NCI-H2107 (cell line): ENCODE measurements around the gene RBM14.
"Not testable (repeated sequence)": the region's sequence is repeated elsewhere in the genome, so short reads cannot be mapped to it uniquely, and the experiment has no call there.

Experiments used
- DNase-seq: peaks from one replicate; lab custom pipeline; 2025; lab: John Stamatoyannopoulos, UW

RBM14 gene

DNA sequence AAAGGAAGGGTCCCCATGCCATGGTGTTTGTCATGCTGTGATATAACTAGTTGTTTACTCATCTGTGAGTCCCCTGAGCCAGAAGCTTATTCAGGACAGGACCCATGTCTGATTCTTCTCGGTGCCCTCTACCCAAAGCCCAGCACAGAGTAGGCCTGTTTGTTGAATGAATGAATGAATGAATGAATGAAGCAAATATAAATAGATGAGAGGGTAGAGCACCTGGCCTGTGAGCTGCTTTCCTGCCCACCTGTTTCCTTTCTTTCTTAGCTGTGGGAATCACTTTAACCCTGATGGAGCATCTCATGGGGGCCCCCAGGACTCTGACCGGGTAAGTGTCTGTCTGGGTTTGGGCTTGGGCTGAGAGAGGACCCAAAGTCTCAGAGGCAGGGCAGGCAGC lies 16.2 kb upstream of the RBM14 start:
- DNase-seq = no peak

DNA sequence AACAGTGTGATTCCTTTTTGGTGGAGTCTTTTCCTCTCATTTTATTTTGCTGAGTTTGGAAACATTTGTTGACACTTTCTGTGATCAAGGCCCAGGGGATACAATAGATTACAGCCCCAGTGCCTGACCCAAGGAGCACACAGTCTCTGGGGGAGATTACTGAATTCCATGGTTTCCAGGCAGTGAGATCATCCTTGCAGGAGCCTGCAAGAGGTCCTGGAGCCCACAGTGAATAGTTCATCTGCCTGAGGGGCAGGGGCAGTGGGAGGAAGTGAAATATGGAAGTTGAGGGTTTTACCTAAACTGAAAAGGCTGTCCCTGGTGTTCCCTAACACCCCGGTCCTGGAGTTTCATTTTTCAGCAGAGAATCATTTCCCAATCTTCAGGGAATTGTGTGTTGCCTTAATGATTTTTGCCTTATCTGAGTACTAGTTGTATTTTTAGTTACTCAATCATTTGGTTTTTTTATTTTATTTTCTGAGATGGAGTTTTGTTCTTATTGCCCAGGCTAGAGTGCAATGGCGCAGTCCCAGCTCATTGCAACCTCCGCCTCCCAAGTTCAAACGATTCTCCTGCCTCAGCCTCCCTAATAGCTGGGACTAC lies 15.7 kb upstream of the RBM14 start:
- no peak for DNase-seq

DNA sequence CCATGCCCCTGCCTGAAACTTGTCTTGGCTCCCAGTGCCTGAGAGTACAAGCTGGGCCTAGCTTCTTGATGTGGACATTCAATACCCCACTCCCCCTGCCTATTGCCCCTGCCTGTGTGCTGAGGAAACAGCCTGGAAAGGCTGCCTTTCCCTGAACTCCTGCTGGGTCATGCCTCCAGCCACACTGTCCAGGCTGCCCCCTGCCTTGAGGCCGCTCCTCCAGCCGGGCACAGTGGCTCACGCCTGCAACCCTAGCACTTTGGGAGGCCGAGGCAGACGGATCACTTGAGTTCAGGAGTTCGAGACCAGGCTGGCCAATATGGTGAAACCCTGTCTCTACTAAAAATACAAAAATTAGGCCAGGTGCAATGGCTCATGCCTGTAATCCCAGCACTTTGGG lies 13.4 kb upstream of the RBM14 start:
- no peak for DNase-seq

DNA sequence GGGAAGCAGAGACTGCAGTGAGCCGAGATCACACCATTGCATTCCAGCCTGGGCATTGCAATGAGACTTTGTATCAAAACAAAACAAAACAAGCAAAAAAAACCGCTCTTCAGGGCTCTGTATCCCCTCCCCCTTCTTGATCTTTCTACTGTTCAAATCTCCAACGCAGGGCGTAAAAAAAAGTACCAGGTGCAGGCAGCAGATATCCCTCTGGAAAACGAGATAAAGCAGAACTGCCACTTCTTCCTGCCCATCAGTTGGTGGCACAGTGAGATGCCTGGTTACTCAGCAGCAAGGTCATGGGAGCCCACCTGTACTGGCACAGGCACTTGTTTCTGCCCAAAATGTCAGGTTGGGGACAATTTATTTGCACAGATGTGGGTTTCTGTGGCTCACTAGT lies 12.3 kb upstream of the RBM14 start:
- no peak for DNase-seq

DNA sequence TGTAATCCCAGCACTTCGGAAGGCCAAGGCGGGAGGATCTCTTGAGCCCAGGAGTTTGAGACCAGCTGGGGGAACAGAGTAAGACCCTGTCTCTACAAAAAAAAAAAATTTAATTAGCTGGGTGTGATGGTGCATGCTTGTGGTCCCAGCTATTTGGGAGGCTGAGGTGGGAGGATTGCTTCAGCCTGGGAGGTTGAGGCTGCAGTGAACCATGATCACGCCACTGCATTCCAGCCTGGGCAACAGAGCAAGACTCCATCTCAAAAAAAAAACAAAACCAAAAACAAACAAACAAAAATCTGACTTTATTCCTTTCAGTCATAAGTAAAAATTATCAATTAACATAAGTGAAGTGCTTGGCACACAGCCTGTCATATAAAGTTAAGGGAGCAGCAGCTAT lies 9.8 kb upstream of the RBM14 start:
- DNase-seq = not testable (repeated sequence)

DNA sequence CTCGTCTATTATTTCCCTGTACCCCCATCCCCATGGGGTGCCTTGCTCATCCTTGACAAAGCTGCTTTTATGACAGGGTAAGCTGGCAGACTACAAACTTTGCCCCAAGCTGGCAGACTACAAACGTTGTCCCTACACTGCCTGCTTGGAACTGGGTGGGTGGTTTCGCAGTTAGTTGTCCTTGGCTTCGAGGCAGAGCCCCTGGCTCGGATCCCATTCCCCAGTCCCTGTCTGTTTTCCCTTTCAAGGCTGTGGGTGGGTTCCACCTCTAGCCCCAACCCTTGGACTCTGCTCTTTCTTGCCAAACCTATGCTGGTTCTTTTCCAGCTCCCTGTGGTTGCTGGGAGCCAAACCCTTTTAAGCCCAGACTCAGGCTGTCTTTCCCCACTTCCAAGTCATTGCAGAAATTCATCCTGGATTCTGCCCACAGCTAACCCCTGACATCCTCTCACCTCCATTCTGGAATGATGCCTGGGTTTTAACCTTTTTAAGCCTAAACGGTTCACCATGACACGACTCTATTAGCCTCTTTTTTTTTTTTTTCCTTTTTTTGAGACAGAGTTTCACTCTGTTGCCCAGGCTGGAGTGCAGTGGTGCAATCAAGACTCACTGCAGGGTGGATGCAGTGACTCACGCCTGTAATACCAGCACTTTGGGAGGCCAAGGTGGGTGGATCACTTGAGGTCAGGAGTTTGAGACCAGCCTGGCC lies 9.2 kb upstream of the RBM14 start:
- no peak for DNase-seq

DNA sequence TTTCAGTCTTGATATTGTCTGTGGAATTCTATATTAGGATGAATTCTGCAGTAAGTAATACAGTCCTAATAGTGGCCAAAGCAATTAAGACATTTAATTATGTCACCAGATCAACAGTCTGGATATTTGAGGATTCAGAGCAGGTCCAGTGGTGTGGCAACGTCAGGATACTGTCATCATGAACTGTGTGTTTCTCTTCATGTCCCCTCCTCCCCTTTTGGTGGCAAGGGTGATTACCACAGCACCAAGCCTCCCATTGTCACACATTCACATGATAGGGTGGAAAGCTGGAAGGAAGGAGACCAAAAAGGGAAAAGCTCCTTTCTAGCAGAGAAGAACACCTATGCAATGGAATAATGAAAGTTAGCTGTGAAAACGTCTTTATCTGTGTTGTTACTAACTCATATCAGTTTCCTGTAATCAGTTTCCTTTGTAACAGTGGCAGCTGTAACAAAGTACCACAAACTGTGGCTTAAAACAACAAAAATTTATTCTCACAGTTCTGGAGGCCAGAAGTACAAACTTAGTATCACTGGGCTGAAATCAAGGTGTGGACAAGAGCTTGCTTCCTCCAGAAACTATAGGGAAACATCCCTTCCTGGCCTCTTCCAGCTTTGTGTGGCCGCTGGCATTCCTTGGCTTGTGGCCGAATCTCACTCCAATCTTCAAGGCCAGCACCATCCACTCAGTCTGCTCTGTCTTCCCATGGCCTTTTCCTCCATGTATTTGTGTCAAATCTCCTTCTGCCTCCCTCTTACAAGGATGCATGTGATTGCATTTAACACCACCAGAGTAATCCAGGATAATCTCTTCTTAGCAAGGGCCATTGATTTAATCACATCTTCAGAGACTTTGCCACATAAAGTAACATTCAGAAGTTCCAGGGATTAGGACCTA lies 6.5 kb upstream of the RBM14 start:
- DNase-seq = no peak

DNA sequence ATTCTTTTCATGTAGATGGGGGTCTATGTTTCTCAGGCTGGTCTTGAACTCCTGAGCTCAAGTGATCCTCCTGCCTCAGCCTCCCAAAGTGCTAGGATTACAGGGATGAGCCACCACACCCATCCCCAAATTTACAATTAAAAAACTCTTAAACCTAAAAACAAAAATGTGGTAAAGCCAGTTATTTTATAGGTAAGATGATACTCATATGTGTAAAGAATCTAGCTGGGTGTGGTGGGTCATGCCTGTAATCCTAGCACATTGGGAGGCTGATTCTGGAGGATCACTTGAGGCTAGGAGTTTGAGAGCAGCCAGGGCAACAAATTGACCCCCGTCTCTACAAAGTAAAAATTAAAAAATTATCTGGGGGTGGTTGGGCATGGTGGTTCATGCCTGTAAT lies 4.0 kb upstream of the RBM14 start:
- DNase-seq = no peak

DNA sequence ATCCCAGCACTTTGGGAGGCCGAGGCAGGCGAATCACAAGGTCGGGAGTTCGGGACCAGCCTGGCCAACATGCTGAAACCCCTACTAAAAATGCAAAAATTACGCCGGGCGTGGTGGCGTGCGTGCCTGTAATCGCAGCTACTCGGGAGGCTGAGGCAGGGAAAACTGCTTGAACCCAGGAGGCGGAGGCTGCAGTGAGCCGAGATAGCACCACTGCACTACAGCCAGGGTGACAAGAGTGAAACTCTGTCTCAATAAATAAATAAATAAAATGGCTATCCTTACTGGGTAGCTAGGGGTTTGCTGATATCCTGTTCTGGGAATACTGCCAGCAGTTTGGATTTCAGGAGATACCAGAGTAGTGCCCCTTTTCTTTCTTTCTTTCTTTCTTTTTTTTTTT lies 2.4 kb upstream of the RBM14 start:
- no peak for DNase-seq

DNA sequence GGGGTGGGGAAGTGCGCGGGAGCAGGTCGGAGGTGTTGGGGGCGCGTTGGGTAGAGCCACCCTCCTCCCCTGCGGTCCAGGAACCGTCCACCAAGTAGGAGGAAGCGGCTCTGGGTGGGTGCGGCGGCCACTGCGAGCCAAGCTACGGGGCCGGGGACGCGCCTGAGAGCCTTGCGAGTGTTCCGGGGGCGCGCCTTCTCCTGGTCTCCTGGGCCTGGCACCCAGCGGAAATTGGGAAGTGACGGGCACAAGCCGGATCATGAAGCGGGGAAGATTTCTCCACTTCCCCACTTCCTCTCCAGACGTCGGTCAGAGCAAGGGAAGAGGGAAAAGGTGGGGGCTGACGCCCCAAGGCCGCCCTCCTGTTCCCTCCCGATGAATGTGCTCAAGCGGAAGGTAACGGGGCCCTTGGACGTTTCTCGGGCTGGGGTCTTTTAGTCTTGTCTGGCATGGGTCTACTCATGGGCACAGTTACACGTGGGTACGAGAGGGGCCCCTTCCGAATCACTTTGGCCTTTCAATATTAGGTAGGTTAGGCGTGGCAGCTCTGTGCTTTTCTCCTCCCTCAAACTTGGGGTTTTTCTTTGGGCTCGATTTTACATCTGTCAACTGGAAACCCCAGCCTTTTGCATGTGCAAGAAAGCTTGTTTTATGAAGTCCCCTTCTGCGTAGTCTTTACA lies 865 bp downstream of the RBM14 start:
- DNase-seq = no peak

DNA sequence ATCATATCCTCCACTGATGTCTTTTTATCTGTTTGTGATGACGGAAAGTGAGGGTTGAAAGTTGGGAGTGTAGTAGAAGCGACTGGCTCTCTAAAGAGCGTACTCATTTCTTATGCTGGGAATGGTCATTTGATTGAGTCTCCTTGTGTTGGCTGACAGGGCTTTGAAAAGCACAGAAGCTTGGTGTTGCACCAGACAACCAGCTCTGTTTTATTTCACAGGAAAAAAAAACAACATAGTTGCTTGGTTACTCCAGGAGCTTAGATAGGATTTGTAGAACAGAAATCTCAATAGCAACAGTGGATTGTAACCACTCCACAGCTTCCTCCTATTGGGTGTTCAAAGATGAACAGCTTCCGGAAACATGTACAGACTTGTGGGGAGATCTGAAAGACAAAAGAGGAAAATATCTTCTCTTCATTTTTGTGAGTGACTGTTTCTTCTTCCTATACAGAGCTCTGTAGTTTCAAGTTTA lies 2.7 kb downstream of the RBM14 start:
- no peak for DNase-seq

DNA sequence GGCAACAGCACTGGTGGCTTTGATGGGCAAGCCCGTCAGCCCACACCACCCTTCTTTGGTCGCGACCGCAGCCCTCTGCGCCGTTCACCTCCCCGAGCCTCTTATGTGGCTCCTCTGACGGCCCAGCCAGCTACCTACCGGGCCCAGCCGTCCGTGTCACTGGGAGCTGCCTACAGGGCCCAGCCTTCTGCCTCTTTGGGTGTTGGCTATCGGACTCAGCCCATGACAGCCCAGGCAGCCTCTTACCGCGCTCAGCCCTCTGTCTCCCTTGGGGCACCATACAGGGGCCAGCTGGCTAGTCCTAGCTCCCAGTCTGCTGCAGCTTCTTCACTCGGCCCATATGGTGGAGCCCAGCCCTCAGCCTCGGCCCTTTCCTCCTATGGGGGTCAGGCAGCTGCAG lies 8.0 kb downstream of the RBM14 start:
- DNase-seq = no peak

DNA sequence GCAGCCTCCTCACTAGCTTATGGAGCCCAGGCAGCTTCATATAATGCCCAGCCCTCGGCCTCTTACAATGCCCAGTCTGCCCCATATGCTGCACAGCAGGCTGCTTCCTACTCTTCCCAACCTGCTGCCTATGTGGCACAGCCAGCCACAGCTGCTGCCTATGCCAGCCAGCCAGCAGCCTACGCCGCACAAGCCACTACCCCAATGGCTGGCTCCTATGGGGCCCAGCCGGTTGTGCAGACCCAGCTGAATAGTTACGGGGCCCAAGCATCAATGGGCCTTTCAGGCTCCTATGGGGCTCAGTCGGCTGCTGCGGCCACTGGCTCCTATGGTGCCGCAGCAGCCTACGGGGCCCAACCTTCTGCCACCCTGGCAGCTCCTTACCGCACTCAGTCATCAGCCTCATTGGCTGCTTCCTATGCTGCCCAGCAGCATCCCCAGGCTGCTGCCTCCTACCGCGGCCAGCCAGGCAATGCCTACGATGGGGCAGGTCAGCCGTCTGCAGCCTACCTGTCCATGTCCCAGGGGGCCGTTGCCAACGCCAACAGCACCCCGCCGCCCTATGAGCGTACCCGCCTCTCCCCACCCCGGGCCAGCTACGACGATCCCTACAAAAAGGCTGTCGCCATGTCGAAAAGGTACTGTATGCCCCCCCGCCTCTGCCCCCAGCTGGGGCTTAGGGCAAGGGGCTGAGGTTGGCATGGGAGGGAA lies 8.8 kb downstream of the RBM14 start:
- DNase-seq = no peak

DNA sequence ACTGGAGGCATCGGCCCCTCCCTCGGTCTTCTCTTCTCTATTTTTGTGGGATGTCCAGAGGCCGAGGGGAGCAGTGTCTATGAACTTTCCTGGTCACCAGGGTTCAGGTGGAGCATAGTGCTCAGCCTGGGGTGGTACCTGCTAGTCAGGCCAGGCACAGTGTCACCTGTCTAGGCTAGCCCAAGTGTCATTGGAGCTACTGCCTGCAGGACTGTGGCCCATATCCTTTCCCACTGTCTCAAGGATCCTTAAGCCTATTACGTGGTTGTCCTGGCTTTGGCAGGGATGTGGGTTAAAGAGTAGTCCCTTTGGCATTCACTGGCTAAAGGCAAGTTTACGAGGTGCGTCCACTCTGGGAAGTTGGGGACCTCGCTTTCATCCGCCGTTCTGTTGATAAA lies 9.3 kb downstream of the RBM14 start:
- no peak for DNase-seq

DNA sequence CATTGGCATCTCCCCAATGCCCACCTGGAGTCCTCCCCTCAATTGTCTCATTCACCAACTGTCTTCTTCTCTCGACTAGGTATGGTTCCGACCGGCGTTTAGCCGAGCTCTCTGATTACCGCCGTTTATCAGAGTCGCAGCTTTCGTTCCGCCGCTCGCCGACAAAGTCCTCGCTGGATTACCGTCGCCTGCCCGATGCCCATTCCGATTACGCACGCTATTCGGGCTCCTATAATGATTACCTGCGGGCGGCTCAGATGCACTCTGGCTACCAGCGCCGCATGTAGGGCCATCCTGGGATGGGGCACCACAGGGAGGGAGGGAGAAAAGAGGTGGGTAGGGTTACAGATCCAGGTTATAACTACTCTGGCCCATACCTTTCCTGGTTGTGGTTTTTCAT lies 10.0 kb downstream of the RBM14 start:
- DNase-seq = no peak

DNA sequence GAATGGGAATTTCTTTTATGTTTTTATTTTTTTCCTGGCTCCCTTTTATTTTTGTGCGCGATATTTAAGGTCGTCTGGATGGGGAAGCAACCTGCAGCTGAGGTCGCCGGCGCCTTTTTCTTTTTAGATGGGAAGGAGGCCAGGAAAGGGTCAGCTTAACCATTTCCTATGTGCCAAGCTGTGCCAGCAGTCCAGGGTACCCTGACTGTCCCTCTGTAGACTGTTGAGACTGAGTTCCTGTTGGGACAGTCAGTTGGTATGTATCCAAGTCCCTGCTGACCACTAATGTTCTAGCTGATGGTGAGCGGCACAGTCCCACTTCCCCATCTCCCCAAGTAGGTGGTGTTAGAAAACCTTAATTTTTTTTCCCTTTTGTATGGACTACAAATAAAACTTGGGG lies 10.5 kb downstream of the RBM14 start:
- no peak for DNase-seq

DNA sequence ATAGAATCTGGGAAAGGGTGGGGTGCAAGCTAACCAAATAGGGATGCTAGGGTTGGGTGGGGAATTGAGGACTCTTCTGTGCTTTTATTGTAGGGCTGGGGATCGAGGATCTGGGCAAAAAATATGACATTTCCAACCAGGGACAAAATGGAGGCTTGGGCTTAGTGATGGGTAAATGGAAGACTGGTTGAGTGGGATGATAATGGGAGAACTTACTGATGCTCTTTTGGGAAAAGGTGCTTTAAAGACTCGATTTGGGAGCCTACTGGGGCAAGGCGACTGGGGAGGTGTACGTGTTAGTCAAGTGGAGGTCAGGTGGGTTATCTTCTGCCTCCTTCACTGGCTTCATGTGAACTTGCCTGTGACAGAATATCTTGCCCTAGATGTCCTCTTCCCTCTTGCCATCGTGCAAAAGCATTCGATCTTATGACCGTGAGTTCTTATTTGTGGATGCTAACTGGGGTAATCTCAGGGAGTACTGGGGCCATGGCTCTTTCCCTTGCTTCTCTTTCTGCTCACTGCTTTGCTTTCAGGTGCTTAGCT lies 11.7 kb downstream of the RBM14 start:
- DNase-seq = no peak

DNA sequence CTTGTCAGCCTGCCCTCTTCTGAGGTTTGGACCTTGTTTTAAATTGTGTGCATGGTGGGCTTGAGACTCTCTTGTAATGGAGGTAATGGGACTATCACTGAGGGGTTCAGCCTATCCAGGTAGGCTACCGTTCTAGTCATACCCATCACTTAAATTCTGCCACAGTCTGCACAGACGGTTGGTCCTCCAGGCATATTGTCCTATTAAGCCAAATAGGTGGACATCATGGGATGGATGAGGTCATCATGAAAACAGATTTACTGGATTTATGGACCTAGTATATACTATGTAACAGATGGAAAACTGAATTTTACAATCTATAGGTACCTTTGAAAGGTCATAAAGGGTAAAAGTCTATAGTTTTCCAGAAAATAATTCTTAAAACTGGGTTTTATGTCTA lies 12.9 kb downstream of the RBM14 start:
- DNase-seq = no peak

DNA sequence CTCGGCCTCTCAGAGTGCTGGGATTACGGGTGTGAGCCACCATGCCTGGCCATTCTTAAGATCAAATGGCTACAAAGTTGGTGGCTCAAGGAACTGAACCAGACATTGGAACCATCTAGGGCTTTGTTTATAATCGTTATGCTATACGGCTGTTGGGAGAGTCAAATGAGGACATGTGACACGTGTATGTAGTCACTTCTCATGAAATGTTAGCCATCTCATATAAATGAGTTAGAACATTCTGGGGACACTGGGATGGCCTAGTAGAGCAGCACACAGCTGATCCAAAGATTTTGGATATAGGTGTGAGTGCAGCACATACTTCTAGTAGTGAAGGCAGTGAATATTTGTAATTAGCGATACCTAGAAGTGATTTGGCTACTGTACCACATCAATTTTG lies 15.5 kb downstream of the RBM14 start:
- no peak for DNase-seq

DNA sequence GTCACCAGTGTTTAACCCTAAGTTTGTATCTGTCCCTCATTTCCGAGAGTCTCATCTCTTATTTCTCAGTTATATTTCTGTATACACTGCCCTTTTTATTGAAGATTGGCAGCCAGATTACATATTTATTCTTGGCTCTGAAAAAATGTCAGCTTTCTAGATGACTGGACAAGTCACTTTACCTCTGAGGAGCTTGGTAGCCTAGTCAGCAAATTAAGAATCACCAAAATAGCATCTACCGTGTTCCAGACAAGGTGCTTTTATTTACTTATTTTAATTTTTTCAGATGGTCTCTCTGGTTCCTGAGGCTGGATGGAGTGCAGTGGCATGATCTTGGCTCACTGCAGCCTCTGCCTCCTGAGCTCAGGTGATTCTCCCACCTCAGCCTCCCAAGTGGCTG lies 16.5 kb downstream of the RBM14 start:
- DNase-seq = no peak

DNA sequence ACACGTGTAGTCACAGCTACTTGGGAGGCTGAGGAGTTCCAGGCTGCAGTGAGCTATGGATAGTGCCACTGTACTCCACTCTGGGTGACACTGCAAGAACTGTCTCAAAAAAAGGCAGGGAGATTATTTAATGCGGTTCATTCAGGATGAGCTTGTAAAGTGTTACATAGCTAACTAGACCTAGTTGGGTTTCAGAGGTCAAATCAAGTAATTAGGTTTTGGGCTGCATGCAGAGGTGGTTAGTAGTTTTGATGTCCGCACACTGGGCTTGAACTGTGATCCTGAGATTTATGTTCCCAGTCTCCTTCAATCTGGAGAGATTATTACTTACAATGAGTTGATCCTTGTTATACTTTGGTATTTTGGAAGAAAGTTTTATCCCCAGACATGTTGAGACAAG lies 20.0 kb downstream of the RBM14 start:
- no peak for DNase-seq
